Neural progenitor cell (in vitro differentiated cells): Measurements from ENCODE around the gene ASL.

Experiments used
- CTCF ChIP-seq: fragments of 200-600 bp; sonication (generic); IDR thresholded peaks from 2 replicates; pipeline ENCODE4 v1.5.1; 2017; ENCODE audit warnings: antibody characterized with exemption, mild to moderate bottlenecking
- EZH2 ChIP-seq: fragments of 200-600 bp; sonication (generic); IDR thresholded peaks from 2 replicates; pipeline ENCODE4 v1.6.1; 2017; ENCODE audit warnings: antibody characterized with exemption, mild to moderate bottlenecking, moderate library complexity
- EZH2phosphoT487 ChIP-seq: fragments of 200-600 bp; sonication (generic); IDR thresholded peaks from 2 replicates; pipeline ENCODE4 v1.6.1; 2017; ENCODE audit warnings: antibody characterized with exemption

DNA sequence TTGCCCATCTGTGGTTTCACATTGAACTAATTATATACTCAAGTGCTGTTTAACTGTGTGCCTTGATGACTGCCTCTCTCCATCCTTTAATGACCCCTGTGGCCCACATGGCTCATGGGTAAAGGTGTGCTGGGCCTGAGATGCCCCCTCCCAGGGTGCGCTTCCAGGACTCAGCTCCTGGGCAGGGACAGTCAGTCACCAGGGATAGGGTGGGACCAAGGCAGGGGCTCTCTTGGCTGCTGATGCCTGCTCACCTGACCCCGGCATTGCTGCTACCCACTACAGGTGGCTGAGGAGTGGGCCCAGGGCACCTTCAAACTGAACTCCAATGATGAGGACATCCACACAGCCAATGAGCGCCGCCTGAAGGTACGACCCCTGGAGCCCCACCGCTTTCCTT, 6.5 kb downstream of the ASL start:
- no peak for TF ChIP-seq EZH2phosphoT487
- TF ChIP-seq CTCF = no peak
- no peak for TF ChIP-seq EZH2
